ENCODE results near the gene LRRC18.

Gene LRRC18

GRCh38 chr10:48946332-48946731 is 6.7 kb upstream of the LRRC18 start:
- DNase-seq (ENCODE audit: low read depth): no peak

GRCh38 chr10:48945441-48946130 is 5.9 kb upstream of the LRRC18 start:
- no peak for DNase-seq (ENCODE audit: low read depth)

GRCh38 chr10:48944171-48944570 is 4.5 kb upstream of the LRRC18 start:
- no peak for DNase-seq (ENCODE audit: low read depth)

GRCh38 chr10:48943096-48943495 is 3.5 kb upstream of the LRRC18 start:
- no peak for DNase-seq (ENCODE audit: low read depth)

GRCh38 chr10:48941427-48942075 is 1.9 kb upstream of the LRRC18 start:
- DNase-seq (ENCODE audit: low read depth): no peak

GRCh38 chr10:48940958-48941357 is 1.3 kb upstream of the LRRC18 start:
- DNase-seq (ENCODE audit: low read depth): no peak

GRCh38 chr10:48940372-48940771 is 732 bp upstream of the LRRC18 start:
- DNase-seq (ENCODE audit: low read depth): no peak

- no peak for DNase-seq (ENCODE audit: low read depth)
Measured at GRCh38 chr10:48938990-48939536, 577 bp downstream of the LRRC18 start.

- no peak for DNase-seq (ENCODE audit: low read depth)
Measured at GRCh38 chr10:48938281-48938680, 1.4 kb downstream of the LRRC18 start.

- DNase-seq (ENCODE audit: low read depth): no peak
Measured at GRCh38 chr10:48937796-48938195, 1.8 kb downstream of the LRRC18 start.

- DNase-seq (ENCODE audit: low read depth): no peak
Measured at GRCh38 chr10:48935577-48935976, 4.1 kb downstream of the LRRC18 start.

- no peak for DNase-seq (ENCODE audit: low read depth)
Measured at GRCh38 chr10:48934672-48935501, 4.8 kb downstream of the LRRC18 start.

GRCh38 chr10:48932831-48933664 is 6.6 kb downstream of the LRRC18 start:
- DNase-seq (ENCODE audit: low read depth): no peak

- no peak for DNase-seq (ENCODE audit: low read depth)
Measured at GRCh38 chr10:48931188-48931587, 8.5 kb downstream of the LRRC18 start.

- DNase-seq (ENCODE audit: low read depth): no peak
Measured at GRCh38 chr10:48929413-48929990, 10.1 kb downstream of the LRRC18 start.

- no peak for DNase-seq (ENCODE audit: low read depth)
Measured at GRCh38 chr10:48926764-48927540, 12.7 kb downstream of the LRRC18 start.

GRCh38 chr10:48926255-48926654 is 13.4 kb downstream of the LRRC18 start:
- no peak for DNase-seq (ENCODE audit: low read depth)

GRCh38 chr10:48924988-48925387 is 14.7 kb downstream of the LRRC18 start:
- no peak for DNase-seq (ENCODE audit: low read depth)

GRCh38 chr10:48923748-48924147 is 15.9 kb downstream of the LRRC18 start:
- no peak for DNase-seq (ENCODE audit: low read depth)

GRCh38 chr10:48913674-48914073 is 26.0 kb downstream of the LRRC18 start:
- DNase-seq (ENCODE audit: low read depth): no peak

GRCh38 chr10:48910548-48910947 is 29.1 kb downstream of the LRRC18 start:
- no peak for DNase-seq (ENCODE audit: low read depth)

All from stimulated activated CD4-positive, alpha-beta T cell treated with anti-CD3 and anti-CD28 coated beads, Interleukin-2, amount 100 ng/mL, for 4 hours (primary cell).